Measurements from ENCODE around the gene POC1A. TPM values are rescaled to one million over a fixed set of nuclear protein-coding genes. Genes with fewer than 3 reads are reported as not detected.

The POC1A gene
- total and polyA plus RNA-seq, 10 of the 15 experiments (the other 5 are each of a cell fraction or from before 2014, with no cell fraction given), result 8.5 to 49.8 (median 23.5) TPM

- TF ChIP-seq YBX1 (IDR thresholded peaks at IDR 0.05) (no peak), IRF3 (IDR thresholded peaks at IDR 0.05) (no peak), ESRRA (IDR thresholded peaks at IDR 0.05; ENCODE audit: low read length) (no peak), CHD4 (IDR thresholded peaks at IDR 0.05) (no peak), PAX5 (IDR thresholded peaks at IDR 0.05; ENCODE audit: borderline replicate concordance, low read depth, low read length) (0 out of 2 replicates have a peak, but pooled peaks have one; percentile 21), MLLT1 (IDR thresholded peaks at IDR 0.05) (no peak), HDAC6 (IDR thresholded peaks at IDR 0.05; ENCODE audit: unreplicated experiment) (no peak), CBX5 (IDR thresholded peaks at IDR 0.05; ENCODE audit: low read depth) (no peak), MEF2B (IDR thresholded peaks at IDR 0.05; ENCODE audit: partially characterized antibody, poor library complexity, severe bottlenecking) (peak; percentile 83), FOXK2 (IDR thresholded peaks at IDR 0.05) (no peak), RFX5 (IDR thresholded peaks at IDR 0.05; ENCODE audit: low read depth, low read length) (no peak), PML (IDR thresholded peaks at IDR 0.05; ENCODE audit: low read length) (no peak), ATF2 (IDR thresholded peaks at IDR 0.05; ENCODE audit: low read length) (no peak), NFYB (IDR thresholded peaks at IDR 0.05; ENCODE audit: insufficient read depth, low read depth, low read length) (no peak), RB1 (IDR thresholded peaks at IDR 0.05; ENCODE audit: borderline replicate concordance) (no peak), CEBPB (IDR thresholded peaks at IDR 0.05; ENCODE audit: borderline replicate concordance in 1 of 2, low read depth in 2 of 2, low read length in 2 of 2) (no peak), ZNF24 (IDR thresholded peaks at IDR 0.05) (no peak), TBL1XR1 (IDR thresholded peaks at IDR 0.05; ENCODE audit: low read depth, low read length) (no peak)
- TF ChIP-seq, protein P1, sequence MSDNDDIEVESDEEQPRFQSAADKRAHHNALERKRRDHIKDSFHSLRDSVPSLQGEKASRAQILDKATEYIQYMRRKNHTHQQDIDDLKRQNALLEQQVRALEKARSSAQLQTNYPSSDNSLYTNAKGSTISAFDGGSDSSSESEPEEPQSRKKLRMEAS (IDR thresholded peaks at IDR 0.05; ENCODE audit: low read depth, low read length), result no peak
- TF ChIP-seq, protein P2, sequence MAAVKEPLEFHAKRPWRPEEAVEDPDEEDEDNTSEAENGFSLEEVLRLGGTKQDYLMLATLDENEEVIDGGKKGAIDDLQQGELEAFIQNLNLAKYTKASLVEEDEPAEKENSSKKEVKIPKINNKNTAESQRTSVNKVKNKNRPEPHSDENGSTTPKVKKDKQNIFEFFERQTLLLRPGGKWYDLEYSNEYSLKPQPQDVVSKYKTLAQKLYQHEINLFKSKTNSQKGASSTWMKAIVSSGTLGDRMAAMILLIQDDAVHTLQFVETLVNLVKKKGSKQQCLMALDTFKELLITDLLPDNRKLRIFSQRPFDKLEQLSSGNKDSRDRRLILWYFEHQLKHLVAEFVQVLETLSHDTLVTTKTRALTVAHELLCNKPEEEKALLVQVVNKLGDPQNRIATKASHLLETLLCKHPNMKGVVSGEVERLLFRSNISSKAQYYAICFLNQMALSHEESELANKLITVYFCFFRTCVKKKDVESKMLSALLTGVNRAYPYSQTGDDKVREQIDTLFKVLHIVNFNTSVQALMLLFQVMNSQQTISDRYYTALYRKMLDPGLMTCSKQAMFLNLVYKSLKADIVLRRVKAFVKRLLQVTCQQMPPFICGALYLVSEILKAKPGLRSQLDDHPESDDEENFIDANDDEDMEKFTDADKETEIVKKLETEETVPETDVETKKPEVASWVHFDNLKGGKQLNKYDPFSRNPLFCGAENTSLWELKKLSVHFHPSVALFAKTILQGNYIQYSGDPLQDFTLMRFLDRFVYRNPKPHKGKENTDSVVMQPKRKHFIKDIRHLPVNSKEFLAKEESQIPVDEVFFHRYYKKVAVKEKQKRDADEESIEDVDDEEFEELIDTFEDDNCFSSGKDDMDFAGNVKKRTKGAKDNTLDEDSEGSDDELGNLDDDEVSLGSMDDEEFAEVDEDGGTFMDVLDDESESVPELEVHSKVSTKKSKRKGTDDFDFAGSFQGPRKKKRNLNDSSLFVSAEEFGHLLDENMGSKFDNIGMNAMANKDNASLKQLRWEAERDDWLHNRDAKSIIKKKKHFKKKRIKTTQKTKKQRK (IDR thresholded peaks at IDR 0.05; ENCODE audit: low read depth, low read length), result no peak
- TF ChIP-seq, protein P3, sequence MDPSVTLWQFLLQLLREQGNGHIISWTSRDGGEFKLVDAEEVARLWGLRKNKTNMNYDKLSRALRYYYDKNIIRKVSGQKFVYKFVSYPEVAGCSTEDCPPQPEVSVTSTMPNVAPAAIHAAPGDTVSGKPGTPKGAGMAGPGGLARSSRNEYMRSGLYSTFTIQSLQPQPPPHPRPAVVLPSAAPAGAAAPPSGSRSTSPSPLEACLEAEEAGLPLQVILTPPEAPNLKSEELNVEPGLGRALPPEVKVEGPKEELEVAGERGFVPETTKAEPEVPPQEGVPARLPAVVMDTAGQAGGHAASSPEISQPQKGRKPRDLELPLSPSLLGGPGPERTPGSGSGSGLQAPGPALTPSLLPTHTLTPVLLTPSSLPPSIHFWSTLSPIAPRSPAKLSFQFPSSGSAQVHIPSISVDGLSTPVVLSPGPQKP (IDR thresholded peaks at IDR 0.05; ENCODE audit: low read depth, low read length), result no peak
Measured at GRCh38 chr3:52053307-52054304, 100.6 kb downstream of the POC1A start (continued).

Data from GM12878 (cell line).